Kidney epithelial cell (primary cell): ENCODE measurements around the gene CEACAM19. TPM values are rescaled to one million over a fixed set of nuclear protein-coding genes. Genes with fewer than 3 reads are reported as not detected.

Experiments
- DNase-seq: peaks from one replicate; pipeline ENCODE4 v3.0.0-alpha.2; 2010; ENCODE audit warnings: low read depth
- H3K27me3 ChIP-seq: 2 replicates; pipeline ENCODE4 v1.6.0; 2011; ENCODE audit warnings: low read length; ENCODE audit not compliant: control insufficient read depth, insufficient read depth
- H3K36me3 ChIP-seq: 2 replicates; pipeline ENCODE4 v1.5.1; 2011; ENCODE audit warnings: low read length; ENCODE audit not compliant: control insufficient read depth, insufficient read depth
- H3K4me3 ChIP-seq: 2 replicates; pipeline ENCODE4 v1.5.1; 2011; ENCODE audit warnings: low read depth, mild to moderate bottlenecking, control low read depth, low read length
- CTCF ChIP-seq: IDR thresholded peaks from 2 replicates; pipeline ENCODE4 v1.5.1; 2011; ENCODE audit warnings: mild to moderate bottlenecking, moderate library complexity, low read length, control low read depth, inconsistent platforms; ENCODE audit not compliant: insufficient read depth, poor library complexity, severe bottlenecking
- total RNA-seq: library from RNA; depleted of rRNA; stranded (reverse); fragments of >200 nt; gene quantifications from 2 replicates; pipeline ENCODE4 v1.2.3, GENCODE V29; 2015

CEACAM19 gene
- total RNA-seq, 1 donor from 2014 or later = 6.4 TPM

GRCh38 chr19:44687888-44688287 is 16.6 kb downstream of the CEACAM19 start:
- no peak for DNase-seq
- Histone ChIP-seq H3K36me3 (no peaks in the 10 kb centered on the region), H3K4me3 (no peak overlapping the region), H3K27me3 (no peaks in the 10 kb centered on the region)
- no peak for TF ChIP-seq CTCF

GRCh38 chr19:44689290-44690130 is 18.2 kb downstream of the CEACAM19 start:
- TF ChIP-seq CTCF = peak; percentile 97
- Histone ChIP-seq H3K4me3 (no peak overlapping the region), H3K36me3 (no peaks in the 10 kb centered on the region), H3K27me3 (no peaks in the 10 kb centered on the region)
- peak; percentile 25 for DNase-seq

- Histone ChIP-seq H3K27me3 (no peaks in the 10 kb centered on the region), H3K4me3 (no peak overlapping the region), H3K36me3 (no peaks in the 10 kb centered on the region)
- TF ChIP-seq CTCF = no peak
- DNase-seq = no peak
Observed at GRCh38 chr19:44690131-44690440, 18.8 kb downstream of the CEACAM19 start.

GRCh38 chr19:44692379-44692721 is 21.1 kb downstream of the CEACAM19 start:
- no peak for TF ChIP-seq CTCF
- no peak for DNase-seq
- H3K36me3 ChIP-seq = no peaks in the 10 kb centered on the region
- no peaks in the 10 kb centered on the region for H3K27me3 ChIP-seq
- H3K4me3 ChIP-seq = no peak overlapping the region

GRCh38 chr19:44694184-44694579 is 22.9 kb downstream of the CEACAM19 start:
- DNase-seq = no peak
- peak; percentile 16 for TF ChIP-seq CTCF
- Histone ChIP-seq H3K4me3 (no peak overlapping the region), H3K36me3 (no peaks in the 10 kb centered on the region), H3K27me3 (peaks cover 2% of the 10 kb centered on the region)

- no peak for TF ChIP-seq CTCF
- no peaks in the 10 kb centered on the region for H3K36me3 ChIP-seq
- no peak overlapping the region for H3K4me3 ChIP-seq
- H3K27me3 ChIP-seq = peaks cover 2% of the 10 kb centered on the region
- no peak for DNase-seq
Observed at GRCh38 chr19:44696939-44697669, 25.8 kb downstream of the CEACAM19 start.
